Hepatocyte (in vitro differentiated cells): ENCODE measurements around the gene TGM2. TPM values are rescaled to one million over a fixed set of nuclear protein-coding genes. Genes with fewer than 3 reads are reported as not detected.

ENCODE experiments used
- DNase-seq: peaks from one replicate; pipeline ENCODE4 v3.0.0-alpha.2; 2016; ENCODE audit warnings: low spot score
- H2AFZ ChIP-seq: fragments of 200-600 bp; sonication (generic); 2 replicates; pipeline ENCODE4 v1.6.0; 2016; ENCODE audit warnings: antibody characterized with exemption, mild to moderate bottlenecking
- H3K27ac ChIP-seq: fragments of 200-600 bp; sonication (generic); 2 replicates; pipeline ENCODE4 v1.5.1; 2016; ENCODE audit warnings: mild to moderate bottlenecking
- H3K27me3 ChIP-seq: fragments of 200-600 bp; sonication (generic); 2 replicates; pipeline ENCODE4 v1.6.1; 2016
- H3K36me3 ChIP-seq: fragments of 200-600 bp; sonication (generic); replicated peaks from 2 replicates; pipeline ENCODE4 v1.5.1; 2016; ENCODE audit warnings: low read depth; ENCODE audit not compliant: insufficient read depth
- H3K4me1 ChIP-seq: fragments of 200-600 bp; sonication (generic); 2 replicates; pipeline ENCODE4 v1.5.1; 2016; ENCODE audit warnings: mild to moderate bottlenecking, moderate library complexity; ENCODE audit not compliant: insufficient read depth
- H3K4me2 ChIP-seq: fragments of 200-600 bp; sonication (generic); 2 replicates; pipeline ENCODE4 v1.6.0; 2016
- H3K4me3 ChIP-seq: fragments of 200-600 bp; sonication (generic); 2 replicates; pipeline ENCODE4 v1.5.1; 2016; ENCODE audit warnings: mild to moderate bottlenecking
- H3K79me2 ChIP-seq: fragments of 200-600 bp; sonication (generic); 2 replicates; pipeline ENCODE4 v1.6.0; 2017; ENCODE audit warnings: mild to moderate bottlenecking
- H3K9me2 ChIP-seq: fragments of 200-600 bp; sonication (generic); replicated peaks from 2 replicates; pipeline ENCODE4 v1.6.0; 2017; ENCODE audit warnings: mild to moderate bottlenecking; ENCODE audit not compliant: insufficient read depth
- H3K9me3 ChIP-seq: fragments of 200-600 bp; sonication (generic); 2 replicates; pipeline ENCODE4 v1.5.1; 2016; ENCODE audit warnings: low read depth, mild to moderate bottlenecking
- H4K20me1 ChIP-seq: fragments of 200-600 bp; sonication (generic); 2 replicates; pipeline ENCODE4 v1.6.0; 2016; ENCODE audit warnings: mild to moderate bottlenecking; ENCODE audit not compliant: insufficient read depth, poor library complexity, severe bottlenecking
- EZH2 ChIP-seq: fragments of 200-600 bp; sonication (generic); IDR thresholded peaks from 2 replicates; pipeline ENCODE4 v1.6.1; 2016; ENCODE audit warnings: antibody characterized with exemption, mild to moderate bottlenecking, borderline replicate concordance
- EZH2phosphoT487 ChIP-seq: fragments of 200-600 bp; sonication (generic); IDR thresholded peaks from one replicate; pipeline ENCODE4 v1.6.1; 2018; ENCODE audit warnings: antibody characterized with exemption, mild to moderate bottlenecking, low read depth, moderate library complexity; ENCODE audit not compliant: unreplicated experiment, severe bottlenecking
- WGBS: methylation state at CpG from one replicate; pipeline ENCODE4 v1.1.6; 2016; ENCODE audit warnings: low lambda C conversion rate; ENCODE audit errors: missing lambda C conversion rate; 5-methylcytosine and 5-hydroxymethylcytosine counted together
- polyA plus RNA-seq: library from polyadenylated mRNA; unstranded; fragments of >200 nt; fragmentation: Nextera tagmentation; extraction: Ambion mirVana; gene quantifications from 2 replicates; pipeline ENCODE4 v1.2.1, GENCODE V29; 2016
- total RNA-seq: library from RNA; depleted of rRNA; stranded (reverse); fragments of >200 nt; gene quantifications from 2 replicates; pipeline ENCODE4 v1.2.3, GENCODE V29; 2014
- TF ChIP-seq, protein P1 (sequence below): fragments of 200-600 bp; sonication (generic); IDR thresholded peaks from 2 replicates; pipeline ENCODE4 v1.5.1; 2016; ENCODE audit warnings: antibody characterized with exemption, mild to moderate bottlenecking; ENCODE audit not compliant: poor library complexity

The TGM2 gene
- total and polyA plus RNA-seq, 2 experiments from 2014 or later, result 85.8 to 133 TPM

DNA sequence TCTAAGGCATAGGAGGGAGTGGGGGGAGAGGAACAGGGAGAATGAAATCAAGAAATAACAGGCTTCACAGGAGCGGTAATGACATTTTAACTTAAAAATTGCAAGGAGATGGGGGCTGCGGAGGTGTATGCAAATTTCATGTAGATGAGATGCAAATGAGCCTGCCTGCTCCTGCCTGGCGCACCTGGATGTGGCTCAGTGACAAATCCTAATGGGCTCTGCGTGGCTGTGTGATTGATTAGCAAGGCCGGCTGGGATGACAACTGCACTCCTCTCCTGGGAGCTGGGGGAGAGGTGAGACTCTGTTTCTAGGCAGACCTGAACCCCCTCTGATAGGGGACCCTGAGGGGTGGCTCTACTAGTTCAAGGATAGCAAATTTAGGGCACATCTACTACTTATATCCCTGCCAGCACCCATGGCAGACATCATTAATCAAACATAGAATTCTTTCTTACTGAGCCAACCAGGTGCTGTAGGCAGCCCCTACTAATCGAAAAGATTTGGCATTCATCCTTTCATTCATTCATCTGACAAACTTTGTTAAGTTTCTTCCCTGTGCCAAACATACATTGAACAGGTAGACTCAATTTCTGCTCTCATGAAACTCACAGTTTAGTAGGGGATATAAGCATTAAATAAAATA lies 38.4 kb upstream of the TGM2 start:
- Histone ChIP-seq H3K9me3 (no peaks in the 10 kb centered on the region), H3K36me3 (no peaks in the 10 kb centered on the region), H3K4me3 (no peak overlapping the region), H3K4me1 (no peaks in the 10 kb centered on the region), H4K20me1 (no peaks in the 10 kb centered on the region), H3K9me2 (no peaks in the 10 kb centered on the region), H3K79me2 (no peaks in the 10 kb centered on the region), H3K27ac (peak overlapping the region; percentile 47), H3K4me2 (no peak overlapping the region), H3K27me3 (no peaks in the 10 kb centered on the region), H2AFZ (no peak overlapping the region)
- 81% methylated on average over 6 of the region's 6 CpGs for WGBS
- no peak for DNase-seq
- TF ChIP-seq EZH2phosphoT487 (no peak), EZH2 (no peak)
- TF ChIP-seq, protein P1, sequence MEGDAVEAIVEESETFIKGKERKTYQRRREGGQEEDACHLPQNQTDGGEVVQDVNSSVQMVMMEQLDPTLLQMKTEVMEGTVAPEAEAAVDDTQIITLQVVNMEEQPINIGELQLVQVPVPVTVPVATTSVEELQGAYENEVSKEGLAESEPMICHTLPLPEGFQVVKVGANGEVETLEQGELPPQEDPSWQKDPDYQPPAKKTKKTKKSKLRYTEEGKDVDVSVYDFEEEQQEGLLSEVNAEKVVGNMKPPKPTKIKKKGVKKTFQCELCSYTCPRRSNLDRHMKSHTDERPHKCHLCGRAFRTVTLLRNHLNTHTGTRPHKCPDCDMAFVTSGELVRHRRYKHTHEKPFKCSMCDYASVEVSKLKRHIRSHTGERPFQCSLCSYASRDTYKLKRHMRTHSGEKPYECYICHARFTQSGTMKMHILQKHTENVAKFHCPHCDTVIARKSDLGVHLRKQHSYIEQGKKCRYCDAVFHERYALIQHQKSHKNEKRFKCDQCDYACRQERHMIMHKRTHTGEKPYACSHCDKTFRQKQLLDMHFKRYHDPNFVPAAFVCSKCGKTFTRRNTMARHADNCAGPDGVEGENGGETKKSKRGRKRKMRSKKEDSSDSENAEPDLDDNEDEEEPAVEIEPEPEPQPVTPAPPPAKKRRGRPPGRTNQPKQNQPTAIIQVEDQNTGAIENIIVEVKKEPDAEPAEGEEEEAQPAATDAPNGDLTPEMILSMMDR, result no peak

DNA sequence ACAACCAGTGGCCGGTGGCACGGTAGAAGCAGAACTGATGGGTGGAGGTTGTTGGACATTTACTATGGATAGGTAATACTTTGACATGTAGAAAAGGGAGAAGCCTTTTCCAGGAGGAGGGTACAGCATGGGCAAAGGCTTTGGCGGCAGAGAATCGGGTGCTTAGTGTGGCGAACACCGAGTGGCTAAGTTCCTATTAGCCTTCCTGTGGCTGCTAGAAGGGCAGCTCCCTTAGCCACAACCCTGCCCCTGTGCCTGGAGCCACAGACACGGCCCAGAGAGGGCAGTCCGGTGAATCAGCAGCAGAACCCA lies 37.9 kb upstream of the TGM2 start:
- 91% methylated on average over 8 of the region's 8 CpGs for WGBS
- H3K9me3 ChIP-seq, result no peaks in the 10 kb centered on the region

GRCh38 chr20:38202153-38202981 lies 37.3 kb upstream of the TGM2 start:
- 91% methylated on average over 12 of the region's 12 CpGs for WGBS
- H2AFZ ChIP-seq, result no peak overlapping the region
- no peak overlapping the region for H3K27ac ChIP-seq

More for the DNA sequence above, 37.9 kb upstream of the TGM2 start:
- H3K4me2 ChIP-seq, result no peak overlapping the region
- H2AFZ ChIP-seq, result no peak overlapping the region
- no peaks in the 10 kb centered on the region for H3K79me2 ChIP-seq
- H3K27me3 ChIP-seq, result no peaks in the 10 kb centered on the region
- TF ChIP-seq, protein P1, result no peak
- no peak for TF ChIP-seq EZH2
- TF ChIP-seq EZH2phosphoT487, result no peak
- no peaks in the 10 kb centered on the region for H3K4me1 ChIP-seq
- H3K36me3 ChIP-seq, result no peaks in the 10 kb centered on the region
- H3K4me3 ChIP-seq, result no peak overlapping the region
- no peak for DNase-seq
- H3K9me2 ChIP-seq, result no peaks in the 10 kb centered on the region
- H3K27ac ChIP-seq, result no peak overlapping the region
- H4K20me1 ChIP-seq, result no peaks in the 10 kb centered on the region

More at GRCh38 chr20:38202153-38202981, 37.3 kb upstream of the TGM2 start:
- Histone ChIP-seq H3K4me3 (no peak overlapping the region), H3K9me3 (no peaks in the 10 kb centered on the region), H3K4me1 (no peaks in the 10 kb centered on the region), H3K4me2 (no peak overlapping the region), H3K36me3 (no peaks in the 10 kb centered on the region), H3K27me3 (no peaks in the 10 kb centered on the region), H3K9me2 (no peaks in the 10 kb centered on the region), H3K79me2 (no peaks in the 10 kb centered on the region), H4K20me1 (no peaks in the 10 kb centered on the region)
- DNase-seq, result no peak
- TF ChIP-seq, protein P1, result no peak
- no peak for TF ChIP-seq EZH2phosphoT487
- TF ChIP-seq EZH2, result no peak
